ENCODE measurements around the gene FOXN4. TPM values are rescaled to one million over a fixed set of nuclear protein-coding genes. Genes with fewer than 3 reads are reported as not detected.
A peak's percentile ranks its signal among the peaks of the same experiment; 100 is the strongest.

FOXN4 gene
- total and polyA plus RNA-seq, 2 donors (not counting 3 experiments of a cell fraction or from before 2014, with no cell fraction given): not detected

DNA sequence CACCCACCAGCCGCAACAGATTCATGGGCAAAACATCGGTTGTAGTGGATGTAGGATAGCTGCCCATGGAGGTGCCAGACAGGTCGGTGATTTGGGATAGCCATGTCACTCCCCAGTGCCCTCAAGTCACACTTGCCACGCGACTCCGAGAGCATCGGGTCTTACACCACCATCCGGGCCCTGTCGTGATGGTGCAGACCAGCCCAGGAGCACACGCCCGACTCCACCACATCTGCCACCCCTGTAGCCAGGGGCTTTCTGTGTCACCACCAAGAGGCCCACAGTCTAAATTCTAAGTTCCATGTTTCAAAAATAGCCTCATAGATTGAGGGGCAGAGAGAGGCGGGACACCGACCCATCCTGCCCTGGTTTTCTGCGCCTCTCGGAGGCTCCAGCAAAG is 18.0 kb downstream of the FOXN4 start:
- no peak for DNase-seq (ENCODE audit: low read depth, low spot score)
- H3K9me3 ChIP-seq (replicated peaks; ENCODE audit: control insufficient read depth, insufficient read depth, low read length): no peaks in the 10 kb centered on the region
- H4K20me1 ChIP-seq (replicated peaks; ENCODE audit: control insufficient read depth, extremely low read depth, insufficient read depth, low read length): no peaks in the 10 kb centered on the region
- H3K79me2 ChIP-seq (ENCODE audit: control insufficient read depth, insufficient read depth, low read length): no peaks in the 10 kb centered on the region
- intact Hi-C loops (cut with micrococcal nuclease): no loop called here
- H3K9ac ChIP-seq (replicated peaks; ENCODE audit: extremely low read depth, insufficient read depth, low read length): no peak overlapping the region
- dilution Hi-C loops (cut with MboI; ENCODE audit: extremely low pct_ligation_motif_present, low sequenced_read_pairs): no loop called here
- no TSS peak for BruUV-seq (replicated peaks)
- H3K4me2 ChIP-seq (ENCODE audit: insufficient read depth, low read length): no peak overlapping the region
- no peak overlapping the region for H3K27ac ChIP-seq (ENCODE audit: insufficient read depth, low read depth, low read length)
- H3K4me1 ChIP-seq (ENCODE audit: control insufficient read depth, extremely low read depth, insufficient read depth, low read length): no peaks in the 10 kb centered on the region
- ChIA-PET CTCF (no interaction called here), POLR2A (no interaction called here)
- H2AFZ ChIP-seq (ENCODE audit: low read depth, low read length): peak overlapping the region; percentile 65
- no peak for FAIRE-seq
- TF ChIP-seq EZH2 (IDR thresholded peaks at IDR 0.05; ENCODE audit: borderline replicate concordance, low read depth, low read length, severe bottlenecking): no peak
- TF ChIP-seq FOS (IDR thresholded peaks at IDR 0.05; ENCODE audit: borderline replicate concordance, insufficient read depth, low read length): no peak
- TF ChIP-seq, protein P1, sequence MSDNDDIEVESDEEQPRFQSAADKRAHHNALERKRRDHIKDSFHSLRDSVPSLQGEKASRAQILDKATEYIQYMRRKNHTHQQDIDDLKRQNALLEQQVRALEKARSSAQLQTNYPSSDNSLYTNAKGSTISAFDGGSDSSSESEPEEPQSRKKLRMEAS (IDR thresholded peaks at IDR 0.05; ENCODE audit: insufficient read depth, insufficient read length): no peak
- no peak for TF ChIP-seq MYC (IDR thresholded peaks at IDR 0.05; ENCODE audit: low read depth, low read length)
- TF ChIP-seq, protein P2, sequence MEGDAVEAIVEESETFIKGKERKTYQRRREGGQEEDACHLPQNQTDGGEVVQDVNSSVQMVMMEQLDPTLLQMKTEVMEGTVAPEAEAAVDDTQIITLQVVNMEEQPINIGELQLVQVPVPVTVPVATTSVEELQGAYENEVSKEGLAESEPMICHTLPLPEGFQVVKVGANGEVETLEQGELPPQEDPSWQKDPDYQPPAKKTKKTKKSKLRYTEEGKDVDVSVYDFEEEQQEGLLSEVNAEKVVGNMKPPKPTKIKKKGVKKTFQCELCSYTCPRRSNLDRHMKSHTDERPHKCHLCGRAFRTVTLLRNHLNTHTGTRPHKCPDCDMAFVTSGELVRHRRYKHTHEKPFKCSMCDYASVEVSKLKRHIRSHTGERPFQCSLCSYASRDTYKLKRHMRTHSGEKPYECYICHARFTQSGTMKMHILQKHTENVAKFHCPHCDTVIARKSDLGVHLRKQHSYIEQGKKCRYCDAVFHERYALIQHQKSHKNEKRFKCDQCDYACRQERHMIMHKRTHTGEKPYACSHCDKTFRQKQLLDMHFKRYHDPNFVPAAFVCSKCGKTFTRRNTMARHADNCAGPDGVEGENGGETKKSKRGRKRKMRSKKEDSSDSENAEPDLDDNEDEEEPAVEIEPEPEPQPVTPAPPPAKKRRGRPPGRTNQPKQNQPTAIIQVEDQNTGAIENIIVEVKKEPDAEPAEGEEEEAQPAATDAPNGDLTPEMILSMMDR (IDR thresholded peaks at IDR 0.05; ENCODE audit: extremely low read depth in 1 of 2, insufficient read depth in 1 of 2, low read depth in 1 of 2, low read length in 2 of 2): no peak
- TF ChIP-seq GATA2 (IDR thresholded peaks at IDR 0.05; ENCODE audit: insufficient read depth, insufficient read length, low read depth, low read length): no peak
- TF ChIP-seq POLR2A (IDR thresholded peaks at IDR 0.05; ENCODE audit: low read depth, low read length): no peak
- TF ChIP-seq JUN (IDR thresholded peaks at IDR 0.05; ENCODE audit: borderline replicate concordance, insufficient read depth, insufficient read length, low read depth): no peak
- TF ChIP-seq POLR2AphosphoS5 (IDR thresholded peaks at IDR 0.05; ENCODE audit: insufficient read depth, low read depth, low read length): no peak
- peaks cover 3 to 7% of the 10 kb centered on the region in 2 experiments for H3K27me3 ChIP-seq (ENCODE audit: control insufficient read depth in 2 of 2, insufficient read depth in 2 of 2, low read length in 2 of 2)
- no peaks in the 10 kb centered on the region for H3K36me3 ChIP-seq (ENCODE audit: control insufficient read depth in 2 of 2, extremely low read depth in 1 of 2, insufficient read depth in 2 of 2, low read length in 2 of 2)
- H3K9me1 ChIP-seq (replicated peaks; ENCODE audit: control insufficient read depth, extremely low read depth, insufficient read depth, low read length): no peaks in the 10 kb centered on the region
- no peak overlapping the region for H3K4me3 ChIP-seq (replicated peaks in 1 of 3; ENCODE audit: insufficient read depth in 1 of 3, low read depth in 1 of 3, low read length in 3 of 3)

All from endothelial cell of umbilical vein (primary cell).